Measurements from ENCODE around the gene ADAMTSL2.
"Not testable (repeated sequence)": the region's sequence is repeated elsewhere in the genome, so short reads cannot be mapped to it uniquely, and the experiment has no call there.

Gene ADAMTSL2

DNA sequence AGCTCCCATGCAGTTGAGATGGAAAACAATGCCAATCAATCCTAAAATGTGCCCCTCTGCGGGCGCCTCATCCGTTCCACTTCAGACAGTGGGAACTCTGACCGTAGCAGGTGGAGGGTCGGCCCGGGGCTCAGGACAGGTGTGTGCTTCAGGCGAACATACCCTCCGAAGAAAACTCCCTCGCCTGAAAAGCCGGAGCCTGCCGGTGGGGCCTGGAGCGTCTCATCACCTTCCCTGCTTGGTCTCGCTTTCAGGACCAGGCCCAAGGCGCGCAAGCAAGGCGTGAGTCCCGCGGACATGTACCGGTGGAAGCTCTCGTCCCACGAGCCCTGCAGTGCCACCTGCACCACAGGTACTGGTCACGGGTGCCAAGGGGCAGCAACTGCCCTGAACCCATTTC lies 26.4 kb downstream of the ADAMTSL2 start:
- DNase-seq, result no peak

GRCh38 chr9:133561976-133562554 lies 27.6 kb downstream of the ADAMTSL2 start:
- no peak for DNase-seq

- DNase-seq, result no peak
Observed at GRCh38 chr9:133562611-133563290, 28.2 kb downstream of the ADAMTSL2 start.

GRCh38 chr9:133563291-133563796 lies 28.8 kb downstream of the ADAMTSL2 start:
- no peak for DNase-seq

DNA sequence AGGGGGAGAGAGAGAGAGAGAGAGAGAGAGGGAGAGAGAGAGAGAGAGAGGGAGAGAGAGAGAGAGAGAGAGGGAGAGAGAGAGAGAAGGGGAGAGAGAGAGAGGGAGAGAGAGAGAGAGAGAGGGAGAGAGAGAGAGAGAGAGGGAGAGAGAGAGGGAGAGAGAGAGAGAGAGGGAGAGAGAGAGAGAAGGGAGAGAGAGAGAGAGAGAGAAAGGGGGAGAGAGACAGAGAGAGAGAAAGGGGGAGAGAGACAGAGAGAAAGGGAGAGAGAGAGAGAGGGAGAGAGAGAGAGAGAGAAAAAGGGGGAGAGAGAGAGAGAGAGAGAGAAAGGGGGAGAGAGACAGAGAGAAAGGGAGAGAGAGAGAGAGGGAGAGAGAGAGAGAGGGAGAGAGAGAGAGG lies 29.3 kb downstream of the ADAMTSL2 start:
- DNase-seq, result not testable (repeated sequence)

DNA sequence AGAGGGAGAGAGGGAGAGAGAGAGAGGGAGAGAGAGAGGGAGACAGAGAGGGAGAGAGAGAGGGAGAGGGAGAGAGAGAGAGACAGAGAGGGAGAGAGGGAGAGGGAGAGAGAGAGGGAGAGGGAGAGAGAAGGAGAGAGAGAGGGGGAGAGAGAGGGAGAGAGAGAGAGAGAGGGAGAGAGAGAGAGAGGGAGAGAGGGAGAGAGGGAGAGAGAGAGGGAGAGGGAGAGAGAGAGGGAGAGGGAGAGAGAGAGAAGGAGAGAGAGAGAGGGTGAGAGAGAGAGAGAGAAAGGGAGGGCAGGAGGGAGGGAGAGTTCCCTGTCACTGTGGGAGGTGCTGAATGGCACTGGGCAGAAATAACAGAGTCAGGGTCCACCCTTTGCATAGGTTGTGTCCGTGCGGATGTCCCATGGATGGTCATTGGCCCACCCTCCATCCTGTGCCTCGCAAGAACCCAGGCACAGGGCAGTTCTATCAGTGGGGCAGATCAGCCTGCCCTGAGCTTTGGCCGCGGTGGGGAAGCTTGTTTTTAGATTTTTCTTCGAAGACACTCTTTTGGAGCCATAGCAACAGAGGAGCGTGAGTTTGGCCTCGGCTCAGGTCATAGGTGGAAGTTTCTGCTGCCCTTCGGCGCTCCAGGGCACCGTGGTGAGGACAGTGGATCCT lies 30.1 kb downstream of the ADAMTSL2 start:
- no peak for DNase-seq

GRCh38 chr9:133566382-133566781 lies 31.9 kb downstream of the ADAMTSL2 start:
- DNase-seq, result no peak

DNA sequence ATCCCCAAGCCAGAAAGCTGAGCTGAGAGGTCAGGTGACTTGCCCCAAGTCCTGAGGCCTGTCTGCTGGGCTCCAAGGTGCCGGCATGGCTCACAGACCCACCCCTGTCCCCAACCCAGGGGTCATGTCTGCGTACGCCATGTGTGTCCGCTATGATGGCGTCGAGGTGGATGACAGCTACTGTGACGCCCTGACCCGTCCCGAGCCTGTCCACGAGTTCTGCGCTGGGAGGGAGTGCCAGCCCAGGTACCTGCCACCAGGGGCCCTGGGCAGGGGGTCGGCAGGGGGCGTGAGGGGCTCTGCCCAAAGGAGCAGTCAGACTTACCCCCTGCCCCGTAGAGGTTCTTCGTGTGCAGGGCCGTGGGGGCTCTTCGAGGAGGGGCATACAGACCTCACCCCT lies 32.3 kb downstream of the ADAMTSL2 start:
- no peak for DNase-seq

DNA sequence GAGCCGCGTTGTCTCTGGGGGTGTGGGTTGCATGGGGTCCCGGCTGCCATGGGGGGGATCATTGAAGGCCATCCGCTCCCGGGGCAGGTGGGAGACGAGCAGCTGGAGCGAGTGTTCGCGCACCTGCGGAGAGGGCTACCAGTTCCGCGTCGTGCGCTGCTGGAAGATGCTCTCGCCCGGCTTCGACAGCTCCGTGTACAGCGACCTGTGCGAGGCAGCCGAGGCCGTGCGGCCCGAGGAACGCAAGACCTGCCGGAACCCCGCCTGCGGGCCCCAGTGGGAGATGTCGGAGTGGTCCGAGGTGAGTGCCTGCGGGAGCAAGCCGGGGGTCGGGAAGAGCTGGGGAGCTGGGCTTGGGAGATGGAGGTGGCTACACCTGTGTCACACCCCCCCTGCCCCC lies 33.7 kb downstream of the ADAMTSL2 start:
- no peak for DNase-seq

GRCh38 chr9:133569121-133569785 lies 34.7 kb downstream of the ADAMTSL2 start:
- DNase-seq, result no peak

GRCh38 chr9:133569891-133570690 lies 35.6 kb downstream of the ADAMTSL2 start:
- no peak for DNase-seq

GRCh38 chr9:133570691-133571080 lies 36.2 kb downstream of the ADAMTSL2 start:
- no peak for DNase-seq

DNA sequence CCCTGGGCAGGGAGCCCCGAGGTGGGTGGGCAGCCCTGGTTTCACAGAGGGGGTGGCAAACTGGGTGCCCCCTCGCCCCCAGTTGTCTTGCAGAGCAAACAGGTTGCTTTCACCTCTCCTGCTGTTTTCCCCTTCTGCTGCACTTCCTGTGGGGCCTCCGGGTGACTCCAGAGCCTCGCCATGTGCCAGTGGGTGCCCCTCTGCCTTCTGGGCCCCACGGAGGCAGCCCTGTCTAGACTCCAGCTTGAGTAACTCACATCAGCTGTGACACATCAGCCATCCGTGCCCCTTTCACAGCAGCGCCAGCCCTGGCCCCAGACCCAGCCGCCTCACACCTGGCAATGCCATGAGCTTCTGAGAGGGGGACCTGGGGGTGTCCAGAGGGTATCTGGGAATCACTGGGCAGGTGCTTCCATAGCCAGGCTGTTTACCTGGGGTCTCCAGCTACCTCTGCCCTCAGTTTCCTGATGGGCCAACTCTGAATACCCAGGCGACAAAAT lies 36.9 kb downstream of the ADAMTSL2 start:
- no peak for DNase-seq

- no peak for DNase-seq
Observed at GRCh38 chr9:133571896-133572595, 37.5 kb downstream of the ADAMTSL2 start.

DNA sequence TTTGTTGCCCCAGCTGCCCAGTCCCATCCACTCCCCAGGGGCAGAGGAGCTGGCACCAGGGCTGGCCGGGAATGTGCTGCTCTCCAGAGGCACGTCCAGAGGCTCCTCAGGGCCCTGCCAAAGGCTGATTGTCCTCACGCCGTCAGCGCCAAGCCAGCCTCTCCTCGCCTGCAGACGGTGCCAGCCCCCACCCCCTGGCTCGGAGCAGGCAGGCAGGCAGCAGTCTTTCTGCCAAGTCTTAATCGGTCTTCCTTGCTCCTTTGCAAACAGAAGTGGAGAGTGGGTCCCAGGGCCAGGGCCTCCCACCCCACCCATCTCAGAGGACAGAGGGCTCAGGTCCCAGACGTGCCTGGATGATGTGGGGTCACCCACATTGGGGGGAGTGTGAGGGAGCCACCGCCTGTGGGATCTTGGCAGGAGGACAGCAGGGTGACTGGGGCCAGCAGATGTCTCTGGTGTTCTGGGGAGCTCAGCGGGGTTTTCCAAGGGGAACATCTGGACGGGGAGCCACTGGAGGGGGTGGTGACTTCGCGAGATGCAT lies 38.4 kb downstream of the ADAMTSL2 start:
- DNase-seq, result no peak

- no peak for DNase-seq
Observed at GRCh38 chr9:133573791-133574515, 39.4 kb downstream of the ADAMTSL2 start.

GRCh38 chr9:133574771-133575170 lies 40.3 kb downstream of the ADAMTSL2 start:
- DNase-seq, result no peak

DNA sequence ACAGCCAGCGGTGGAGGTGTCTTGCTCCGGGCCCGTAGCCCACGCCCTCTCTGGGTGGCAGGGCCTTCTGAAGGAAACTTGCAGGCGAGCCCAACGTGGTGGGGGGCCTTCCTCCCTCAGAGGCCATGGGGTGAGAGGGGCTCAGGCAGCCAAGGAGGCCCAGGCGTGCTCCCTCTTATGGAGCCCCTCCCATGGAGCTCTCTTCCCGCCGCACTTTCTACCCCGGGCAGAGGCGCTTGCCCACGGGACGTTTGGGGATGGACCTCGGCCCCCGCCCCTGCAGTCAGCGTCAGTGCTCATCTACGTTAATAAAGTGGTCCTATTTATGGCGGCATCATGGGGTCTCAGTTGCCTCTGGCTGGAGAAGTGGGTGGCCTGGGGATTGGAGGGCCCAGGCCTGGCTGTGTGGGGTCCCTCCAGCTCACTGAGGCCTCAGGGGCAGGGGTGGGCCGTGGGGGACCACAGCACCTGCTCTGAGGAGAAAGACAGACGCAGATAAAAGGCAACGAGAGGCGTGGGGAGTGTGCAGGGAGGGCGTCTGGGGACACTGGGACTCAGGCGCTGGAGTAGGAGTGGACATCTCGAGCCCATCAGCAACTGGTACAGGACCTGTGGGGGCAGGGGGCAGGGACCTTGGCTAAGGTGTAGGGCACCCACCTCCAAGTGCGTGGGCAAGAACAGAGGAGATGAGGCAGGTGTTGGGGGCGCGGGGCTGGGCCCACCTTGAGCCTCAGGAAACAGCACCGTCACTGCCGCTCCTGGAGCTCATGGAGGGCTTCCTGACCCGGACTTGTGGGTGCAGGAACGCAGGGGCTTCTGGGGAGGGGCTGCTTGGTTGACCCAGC lies 40.9 kb downstream of the ADAMTSL2 start:
- DNase-seq, result no peak

DNA sequence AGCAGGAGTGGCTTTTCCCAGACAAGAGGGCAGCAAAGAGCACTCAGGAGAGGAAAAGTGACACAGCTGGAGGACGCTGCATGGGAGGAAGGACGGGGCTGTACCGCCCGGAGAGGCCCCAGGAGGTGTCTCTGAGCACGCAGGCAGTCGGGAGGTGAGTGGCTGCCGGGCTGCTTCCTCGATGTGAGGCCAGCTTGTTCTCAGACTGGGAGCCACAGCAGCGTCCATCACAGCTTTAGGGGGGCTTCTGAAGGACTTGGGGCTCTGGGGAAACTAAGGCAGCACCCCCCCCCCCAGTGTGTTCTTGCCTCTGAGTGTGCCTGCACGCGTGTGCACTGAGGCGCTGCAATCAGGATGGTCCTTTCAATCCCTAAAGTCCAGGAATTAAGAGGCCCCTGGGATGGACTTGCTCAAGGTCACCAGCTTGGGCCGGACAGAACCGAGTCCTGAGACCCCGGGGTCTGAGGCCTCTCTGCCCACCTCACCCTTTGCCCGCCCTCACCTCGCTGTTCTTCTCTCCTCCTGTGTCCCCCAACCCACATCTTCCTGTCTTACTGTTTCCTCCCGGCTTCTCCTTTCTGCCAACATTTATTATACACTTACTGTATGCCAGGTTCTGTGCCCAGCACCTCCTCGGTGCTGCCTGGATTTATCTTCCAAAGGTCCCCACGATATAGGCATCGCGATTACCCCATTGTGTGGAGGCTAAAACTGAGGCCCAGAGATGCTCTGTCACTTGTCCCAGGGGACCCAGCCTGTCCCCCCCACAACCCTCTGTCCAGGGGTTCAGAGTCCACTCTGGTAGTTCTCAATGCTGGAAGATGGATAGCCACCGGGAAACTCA lies 41.7 kb downstream of the ADAMTSL2 start:
- no peak for DNase-seq
